Neural progenitor cell (in vitro differentiated cells): Measurements from ENCODE around the gene CCDC47.

Experiments
- EZH2phosphoT487 ChIP-seq: fragments of 200-600 bp; sonication (generic); IDR thresholded peaks from 2 replicates; pipeline ENCODE4 v1.6.1; 2017; ENCODE audit warnings: antibody characterized with exemption
- TF ChIP-seq, protein P1 (sequence below): fragments of 200-600 bp; sonication (generic); IDR thresholded peaks from 2 replicates; pipeline ENCODE4 v1.5.1; 2017; ENCODE audit warnings: antibody characterized with exemption, mild to moderate bottlenecking

DNA sequence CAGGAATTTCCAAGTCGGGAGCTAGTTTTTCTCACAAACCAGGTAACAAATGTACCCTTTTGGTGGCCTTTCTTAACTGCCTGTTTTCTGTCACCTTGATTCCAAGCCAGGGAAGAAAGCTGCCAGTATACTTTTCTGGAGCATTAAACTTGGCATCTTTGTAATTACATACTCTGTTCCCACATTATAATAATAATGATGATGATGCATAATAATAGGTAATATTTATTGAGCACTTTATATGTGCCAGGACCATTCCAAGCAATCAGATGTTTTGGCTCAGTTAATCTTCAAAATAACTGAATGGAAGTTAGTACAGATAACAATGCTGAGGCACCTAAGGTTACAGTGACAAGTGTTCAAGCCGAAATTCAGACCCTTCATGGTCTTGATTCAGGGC, 42.7 kb upstream of the CCDC47 start:
- TF ChIP-seq, protein P1, sequence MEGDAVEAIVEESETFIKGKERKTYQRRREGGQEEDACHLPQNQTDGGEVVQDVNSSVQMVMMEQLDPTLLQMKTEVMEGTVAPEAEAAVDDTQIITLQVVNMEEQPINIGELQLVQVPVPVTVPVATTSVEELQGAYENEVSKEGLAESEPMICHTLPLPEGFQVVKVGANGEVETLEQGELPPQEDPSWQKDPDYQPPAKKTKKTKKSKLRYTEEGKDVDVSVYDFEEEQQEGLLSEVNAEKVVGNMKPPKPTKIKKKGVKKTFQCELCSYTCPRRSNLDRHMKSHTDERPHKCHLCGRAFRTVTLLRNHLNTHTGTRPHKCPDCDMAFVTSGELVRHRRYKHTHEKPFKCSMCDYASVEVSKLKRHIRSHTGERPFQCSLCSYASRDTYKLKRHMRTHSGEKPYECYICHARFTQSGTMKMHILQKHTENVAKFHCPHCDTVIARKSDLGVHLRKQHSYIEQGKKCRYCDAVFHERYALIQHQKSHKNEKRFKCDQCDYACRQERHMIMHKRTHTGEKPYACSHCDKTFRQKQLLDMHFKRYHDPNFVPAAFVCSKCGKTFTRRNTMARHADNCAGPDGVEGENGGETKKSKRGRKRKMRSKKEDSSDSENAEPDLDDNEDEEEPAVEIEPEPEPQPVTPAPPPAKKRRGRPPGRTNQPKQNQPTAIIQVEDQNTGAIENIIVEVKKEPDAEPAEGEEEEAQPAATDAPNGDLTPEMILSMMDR = no peak
- no peak for TF ChIP-seq EZH2phosphoT487
